Activated CD8-positive, alpha-beta memory T cell treated with anti-CD3 and anti-CD28 coated beads for 1 hour (primary cell): ENCODE measurements around the gene CUBN.
A peak's percentile ranks its signal among the peaks of the same experiment; 100 is the strongest.

Source experiments
- DNase-seq, 2 donors: peaks; one replicate each; pipeline ENCODE4 v3.0.0-alpha.2; 2020; ENCODE audit warnings: low read depth in 1 of 2; ENCODE audit errors: extremely low read depth in 1 of 2

Gene CUBN

DNA sequence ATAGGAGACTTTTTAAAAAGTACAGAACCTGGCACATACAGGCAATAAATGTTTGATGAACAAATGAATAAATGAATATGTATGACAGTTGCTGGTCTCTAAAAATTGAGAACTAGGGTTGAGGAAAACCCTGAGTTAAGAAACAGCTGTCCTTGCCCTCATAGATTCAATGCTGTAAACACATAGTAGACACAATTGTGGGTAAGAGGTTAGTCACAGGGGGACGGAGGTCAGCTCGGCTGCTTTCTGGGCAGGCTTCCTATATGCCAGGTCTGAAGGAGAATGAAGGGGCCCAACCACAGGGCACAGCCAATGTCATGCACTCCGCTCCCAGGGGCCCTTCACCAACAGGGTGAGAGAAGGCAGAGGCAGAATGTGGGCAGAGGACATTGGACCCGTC is 169.1 kb downstream of the CUBN start:
- DNase-seq = no peak

DNA sequence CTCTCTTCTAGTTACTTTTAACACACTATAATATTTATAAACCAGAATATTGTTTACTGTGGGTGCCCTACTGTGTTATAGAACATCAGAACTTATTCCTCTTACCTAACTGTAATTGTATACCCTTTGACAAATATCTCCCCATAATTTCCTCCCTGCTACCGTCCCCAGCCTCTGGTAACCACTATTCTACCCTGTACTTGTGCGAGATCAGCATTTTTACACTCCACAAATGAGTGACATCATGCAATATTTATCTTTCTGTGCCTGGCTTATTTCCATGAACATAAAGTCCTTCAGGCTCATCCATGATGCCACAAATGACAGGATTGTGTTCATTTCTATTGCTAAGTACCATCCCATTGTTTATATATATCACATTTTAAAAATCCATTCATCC is 172.6 kb downstream of the CUBN start:
- no peak for DNase-seq

DNA sequence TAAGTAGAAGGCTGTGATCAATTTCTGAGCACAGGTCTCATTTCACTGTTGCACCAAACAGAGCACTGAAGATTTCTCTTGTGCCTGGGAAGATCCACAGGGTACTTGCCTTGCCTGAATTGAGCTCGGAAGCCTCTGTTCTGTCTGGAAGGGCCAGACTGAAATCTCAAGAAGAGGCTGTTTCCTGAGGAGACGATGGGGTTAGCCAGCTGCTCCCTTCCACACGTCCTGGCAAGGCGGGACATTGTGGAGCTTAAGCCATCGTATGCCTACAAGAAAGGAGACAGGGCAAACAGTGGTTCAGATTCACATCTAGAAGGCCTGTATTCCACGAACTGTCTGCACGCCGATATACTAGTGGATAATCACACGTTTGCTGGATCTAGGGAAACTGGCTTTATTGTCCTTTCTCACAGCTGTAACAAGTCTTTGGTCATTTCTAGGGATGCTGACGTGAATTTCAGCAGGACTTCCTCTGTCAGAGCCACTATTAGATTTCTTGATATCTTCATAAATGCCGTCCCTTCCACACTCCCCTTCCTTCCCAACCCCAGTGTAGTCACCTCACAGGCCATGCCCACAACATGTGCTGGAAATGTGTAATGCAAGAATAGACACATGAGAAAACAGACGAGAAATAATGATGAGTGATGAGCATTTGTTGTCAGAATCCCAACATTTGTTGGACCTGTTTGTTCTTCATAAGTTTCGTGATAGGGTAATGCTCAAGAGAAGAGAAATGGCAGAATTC is 175.2 kb downstream of the CUBN start:
- DNase-seq = no peak

DNA sequence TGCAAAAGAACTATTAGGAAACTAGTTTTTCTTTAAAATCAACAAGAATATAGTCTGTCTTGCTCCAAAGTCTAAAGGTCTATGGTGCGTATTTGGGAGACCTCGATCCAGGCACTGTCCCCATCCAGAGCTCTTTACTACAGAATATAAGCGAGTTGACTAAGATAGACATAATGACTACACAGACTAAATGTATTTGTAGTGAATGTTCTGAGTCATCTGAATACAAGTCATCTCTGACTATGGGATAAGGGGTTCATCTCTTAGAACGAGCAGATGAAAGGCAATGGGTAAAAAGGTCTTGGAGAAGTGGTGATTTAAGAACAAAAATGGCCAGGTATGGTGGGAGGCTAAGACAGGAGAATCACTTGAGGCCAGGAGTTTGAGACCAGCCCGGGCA is 176.3 kb downstream of the CUBN start:
- DNase-seq = no peak

DNA sequence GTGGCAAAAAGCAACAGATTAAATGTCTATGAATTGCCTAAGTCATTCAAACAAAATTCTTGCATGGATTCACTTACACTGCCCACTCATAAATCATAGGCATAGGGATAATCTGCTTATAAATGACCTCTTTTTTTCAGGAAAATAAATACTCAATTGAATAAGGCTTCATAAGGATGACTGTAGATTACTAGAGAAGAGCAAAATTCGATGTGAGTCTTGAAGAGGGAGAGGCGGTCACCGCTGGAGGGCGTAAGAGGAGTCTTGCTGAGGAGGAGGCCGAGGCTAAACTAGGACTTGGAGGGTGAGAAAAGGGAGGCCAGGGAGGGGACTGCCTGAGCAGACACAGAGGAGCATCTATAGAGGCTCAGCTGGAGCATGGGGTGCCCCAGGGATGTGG is 177.0 kb downstream of the CUBN start:
- no peak for DNase-seq

DNA sequence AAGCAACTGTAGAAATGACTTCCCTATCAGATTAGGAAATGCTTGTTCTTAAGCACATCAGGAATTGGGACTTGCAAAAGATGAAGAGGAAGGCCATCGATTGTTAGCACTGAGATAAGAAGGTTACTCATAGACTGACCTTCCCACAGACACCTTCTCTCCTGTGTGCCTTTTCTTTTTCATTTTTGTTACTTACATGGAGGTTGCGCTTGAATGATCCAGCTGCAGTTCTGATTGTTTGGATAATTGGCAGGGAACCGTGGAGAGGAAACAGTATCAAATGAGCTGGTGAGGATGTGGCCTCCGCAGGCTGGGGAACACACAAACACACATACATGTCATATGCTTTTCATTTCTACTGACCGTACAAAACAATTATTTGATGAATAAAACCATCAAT is 177.5 kb downstream of the CUBN start:
- DNase-seq = no peak

DNA sequence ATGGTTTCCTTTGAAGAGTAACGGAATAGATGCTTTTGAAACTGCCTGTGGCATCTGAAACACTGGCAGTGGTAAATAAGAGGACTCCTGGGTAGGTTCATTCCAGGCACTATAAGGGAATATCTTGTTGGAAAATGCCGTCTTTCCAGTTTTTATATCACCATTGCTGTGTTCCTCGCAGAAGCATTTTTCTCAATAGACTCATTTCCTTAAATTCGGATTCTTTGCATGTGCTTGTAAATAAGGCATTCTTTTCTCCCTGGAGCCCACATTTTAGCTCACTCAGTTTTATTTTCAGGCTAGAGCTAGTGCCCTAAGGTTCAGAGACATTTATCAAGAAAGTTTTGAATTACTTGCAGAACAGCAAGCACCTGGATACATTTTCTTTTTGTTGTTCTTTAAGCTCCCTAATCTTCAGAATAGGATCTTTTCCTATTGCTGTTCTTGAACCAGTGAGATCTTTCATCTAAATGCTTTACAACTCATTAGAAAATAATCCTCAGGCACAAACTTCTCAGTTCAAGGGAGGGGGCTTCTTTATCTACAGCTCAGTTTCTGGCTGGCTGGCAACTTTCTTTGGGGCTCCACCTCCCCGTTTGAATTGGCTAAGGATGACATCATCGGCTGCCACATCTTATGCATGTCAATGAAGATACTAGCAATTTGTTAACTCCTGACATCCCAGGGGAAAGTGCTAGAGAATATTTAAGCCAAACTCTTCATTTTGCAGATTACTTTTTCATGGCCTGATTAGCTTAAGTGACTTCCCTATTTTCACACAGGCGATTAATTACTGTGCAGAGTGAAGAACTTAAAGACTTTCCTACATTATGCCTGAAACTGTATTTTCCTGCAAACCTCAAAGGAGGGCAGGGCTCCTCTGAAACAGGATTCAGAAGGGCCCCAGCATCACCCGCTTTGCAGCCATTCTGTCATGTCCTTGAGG is 178.7 kb downstream of the CUBN start:
- no peak for DNase-seq

DNA sequence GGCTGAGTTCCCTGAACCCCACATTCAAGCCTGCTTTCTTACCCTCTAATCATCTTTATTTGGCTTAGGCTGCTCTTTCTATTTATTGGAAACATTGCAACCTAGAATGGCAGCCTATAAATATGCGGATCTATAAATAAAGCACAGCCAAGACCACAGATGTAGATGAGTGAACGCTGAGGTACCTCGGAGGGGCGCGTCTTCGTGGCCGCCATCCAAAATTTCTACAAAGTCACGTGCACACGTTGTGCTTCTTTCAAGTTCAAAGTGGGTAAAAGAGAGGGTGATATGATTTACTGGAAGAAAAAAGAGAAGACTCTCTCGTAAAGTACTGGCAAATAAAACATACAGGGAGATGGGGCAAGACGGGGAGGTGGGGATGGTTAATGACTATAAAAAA is 179.8 kb downstream of the CUBN start:
- no peak for DNase-seq

DNA sequence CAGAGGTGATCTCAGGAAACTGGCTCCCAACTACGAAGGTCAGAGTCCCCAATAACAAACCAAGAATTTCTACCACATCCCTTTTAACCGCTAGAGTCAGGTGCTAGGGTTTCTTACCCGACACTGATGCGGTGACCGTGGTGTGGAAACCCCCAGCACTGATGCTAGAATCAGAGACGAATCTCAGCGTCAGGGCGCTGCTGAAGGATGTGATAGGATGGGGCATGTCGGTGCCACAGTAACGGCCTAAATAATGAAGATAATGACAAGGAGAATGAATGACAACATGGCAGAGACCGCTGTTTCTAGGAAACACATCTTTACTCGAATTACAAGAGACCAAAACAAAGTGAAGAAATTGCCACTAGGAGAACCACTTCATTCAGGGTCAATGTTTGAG is 181.2 kb downstream of the CUBN start:
- peak; percentile 20 to 30 for DNase-seq

DNA sequence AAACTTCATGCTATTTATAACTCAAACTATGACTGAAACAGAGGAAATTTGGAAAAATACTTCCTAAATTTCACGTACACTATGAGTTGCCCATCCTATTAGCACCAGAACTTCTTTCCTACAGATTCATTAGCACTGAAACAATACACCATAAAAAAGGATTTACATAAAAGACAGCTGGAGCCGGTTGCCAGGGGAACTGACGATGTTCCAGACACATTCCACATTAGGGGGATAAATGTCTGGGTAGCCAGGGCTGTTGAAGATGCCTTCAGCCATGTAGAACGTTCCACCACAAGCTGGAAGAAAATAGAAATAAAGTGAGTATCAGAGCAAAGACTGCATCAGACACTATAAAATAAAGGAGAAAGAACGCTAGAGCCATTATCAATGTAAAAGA is 182.5 kb downstream of the CUBN start:
- no peak for DNase-seq

DNA sequence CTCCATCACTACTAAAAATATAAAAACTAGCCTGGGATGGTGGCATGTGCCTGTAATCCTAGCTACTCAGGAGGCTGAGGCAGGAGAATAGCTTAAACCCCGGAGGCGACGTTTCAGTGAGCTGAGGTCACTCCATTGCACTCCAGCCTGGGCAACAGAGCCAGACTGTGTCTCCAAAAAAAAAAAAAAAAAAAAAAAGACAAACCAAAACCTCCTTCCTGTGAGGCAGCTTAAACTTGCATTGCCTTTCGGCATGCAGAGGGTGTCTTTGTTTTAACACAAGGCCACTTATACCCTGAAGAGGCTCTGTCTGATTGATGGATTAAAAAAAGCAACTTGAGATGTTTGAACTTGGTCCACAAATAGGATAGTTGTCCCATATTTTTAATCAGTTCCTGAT is 184.0 kb downstream of the CUBN start:
- DNase-seq = no peak

DNA sequence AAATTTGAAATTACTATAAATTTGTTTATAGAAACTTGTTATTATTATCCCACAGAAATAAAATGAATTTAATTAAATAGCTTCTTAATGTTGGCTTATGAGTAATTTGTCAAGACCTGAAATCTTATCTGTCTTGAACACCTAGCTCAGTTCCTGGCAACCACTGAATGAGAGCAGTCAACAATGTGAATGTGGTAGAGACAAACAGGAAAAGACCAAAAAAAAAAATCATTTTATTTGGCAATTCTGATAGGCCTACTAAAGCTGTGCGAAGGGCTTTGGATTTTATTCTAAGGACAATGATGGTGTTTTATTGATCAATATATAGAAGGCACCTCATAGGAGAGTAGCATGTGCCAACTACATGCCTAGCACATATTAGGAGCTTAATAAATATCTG is 184.6 kb downstream of the CUBN start:
- DNase-seq = no peak

DNA sequence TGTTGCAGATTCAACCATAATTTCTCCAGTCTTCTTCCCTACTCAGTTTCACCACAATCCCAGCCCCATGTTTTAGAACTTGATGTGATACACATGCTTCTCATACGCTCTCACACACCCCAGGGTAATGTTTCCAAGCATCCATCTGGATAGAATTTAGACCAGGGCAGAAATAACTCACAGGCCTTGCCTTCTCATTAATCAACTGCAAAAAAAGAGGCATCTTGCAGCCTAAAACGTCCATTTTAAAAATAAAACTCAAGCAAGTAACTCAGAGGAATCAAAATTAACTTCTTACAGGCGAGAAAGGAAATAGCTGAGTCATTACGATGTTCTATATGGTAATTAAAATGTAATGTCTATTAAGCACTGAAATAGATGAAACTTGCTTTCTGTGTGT is 185.2 kb downstream of the CUBN start:
- no peak for DNase-seq

DNA sequence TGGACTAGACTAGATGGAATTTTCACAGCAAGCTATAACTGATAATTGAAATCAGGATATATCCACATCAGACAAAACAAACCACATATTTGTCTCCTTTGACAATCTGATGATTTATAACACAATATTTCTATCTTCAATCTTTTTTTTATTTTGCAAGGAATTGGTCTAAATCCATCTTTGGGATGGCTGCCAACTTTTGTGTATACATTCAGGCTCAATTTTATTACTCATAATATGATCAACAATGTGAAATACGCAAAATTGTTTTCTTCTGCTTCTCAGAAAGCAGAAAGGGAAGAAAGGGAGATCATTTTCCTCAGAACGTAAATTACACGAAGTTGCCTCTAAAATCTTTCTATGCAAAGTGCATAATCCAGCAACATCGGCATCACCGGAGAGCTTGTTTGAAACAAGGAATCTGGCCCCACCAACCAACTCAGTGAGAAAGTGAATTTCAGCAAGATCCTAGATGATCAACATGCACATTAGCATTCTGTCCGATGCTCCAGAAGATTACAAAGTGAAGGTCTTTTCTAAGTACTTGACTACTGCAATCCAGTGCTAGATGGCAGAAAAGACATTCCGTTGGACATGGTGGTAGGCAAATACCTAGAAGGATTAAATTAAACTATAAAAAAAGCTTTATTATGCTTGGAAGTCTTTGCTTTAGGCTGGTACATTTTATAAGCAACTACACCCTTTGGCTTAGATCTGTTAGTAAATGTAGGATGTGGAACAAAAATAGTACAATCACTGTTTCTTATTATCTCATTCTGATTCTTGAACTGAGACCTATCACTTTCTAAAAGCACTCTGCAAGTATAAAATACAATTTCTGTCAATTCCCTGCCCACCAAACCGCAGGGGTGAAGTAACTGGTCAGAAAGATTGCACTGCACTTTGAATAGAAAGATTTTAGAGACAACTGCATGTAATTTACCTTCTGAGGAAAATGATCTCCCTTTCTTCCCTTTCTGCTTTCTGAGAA is 186.0 kb downstream of the CUBN start:
- DNase-seq = no peak

DNA sequence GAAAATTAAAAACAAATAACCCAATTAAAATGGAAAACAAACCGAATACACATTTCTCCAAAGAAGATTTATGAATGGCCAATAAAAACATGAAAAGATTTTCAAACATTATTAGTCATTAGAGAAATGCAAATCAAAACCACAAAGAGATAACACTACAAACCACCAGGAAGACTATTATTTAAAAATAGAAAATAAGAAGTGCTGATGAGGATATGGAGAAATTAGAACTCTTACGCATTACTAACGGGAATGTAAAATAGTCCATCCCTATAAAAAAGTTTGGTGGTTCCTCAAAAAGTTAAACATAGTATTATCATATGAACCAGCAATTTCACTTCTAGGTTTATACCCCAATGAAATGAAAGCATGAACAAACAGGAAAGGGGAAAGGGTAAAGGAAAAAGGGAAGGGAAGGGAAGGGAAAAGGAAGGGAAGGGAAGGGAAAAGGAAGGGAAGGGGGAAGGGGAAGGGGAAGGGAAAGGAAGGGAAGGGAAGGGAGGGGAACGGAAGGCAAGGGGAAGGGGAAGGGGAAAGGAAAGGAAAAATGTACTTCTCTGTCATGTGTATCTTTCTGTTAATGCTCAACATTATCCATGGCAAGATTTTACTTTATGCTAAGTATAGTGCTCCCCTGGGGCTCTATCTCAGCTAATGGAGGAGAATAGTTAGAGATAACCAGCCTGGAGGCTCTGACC is 187.1 kb downstream of the CUBN start:
- DNase-seq = no peak

DNA sequence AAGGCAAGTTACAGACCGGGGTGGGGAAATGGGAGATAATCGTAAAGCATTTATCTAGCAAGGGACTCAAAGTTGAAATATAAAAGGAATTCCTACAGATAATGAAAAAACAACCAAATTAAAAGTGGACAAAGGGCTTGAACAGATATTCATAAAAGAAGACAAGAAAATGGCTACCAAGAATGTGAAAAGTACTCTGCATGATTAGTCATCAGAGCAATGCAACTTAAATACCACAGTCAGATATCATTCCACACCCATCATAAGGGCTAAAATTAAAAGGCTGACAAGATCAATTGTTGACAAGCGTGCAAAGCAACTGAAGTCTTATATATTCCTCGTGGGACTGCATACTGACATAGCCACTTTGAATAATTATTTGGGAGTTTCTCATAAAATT is 187.7 kb downstream of the CUBN start:
- no peak for DNase-seq

DNA sequence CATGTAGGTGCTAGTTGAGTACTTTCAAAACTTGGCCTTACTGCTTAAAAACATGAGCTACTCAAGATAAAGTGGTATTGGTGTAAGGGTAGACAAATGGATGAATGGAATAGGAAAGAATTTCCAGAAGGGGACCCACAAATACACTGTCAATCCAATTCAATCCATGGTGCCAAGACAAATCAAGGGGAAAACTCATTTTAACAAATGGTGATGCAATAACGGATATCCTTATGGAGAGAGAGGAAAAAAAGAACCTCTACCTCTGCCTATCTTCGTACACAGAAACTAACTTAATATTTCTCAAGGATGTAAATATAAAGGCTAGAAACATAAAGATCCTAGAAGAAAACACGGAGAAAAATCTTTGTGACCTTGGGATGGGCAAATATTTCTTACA is 188.5 kb downstream of the CUBN start:
- DNase-seq = no peak

DNA sequence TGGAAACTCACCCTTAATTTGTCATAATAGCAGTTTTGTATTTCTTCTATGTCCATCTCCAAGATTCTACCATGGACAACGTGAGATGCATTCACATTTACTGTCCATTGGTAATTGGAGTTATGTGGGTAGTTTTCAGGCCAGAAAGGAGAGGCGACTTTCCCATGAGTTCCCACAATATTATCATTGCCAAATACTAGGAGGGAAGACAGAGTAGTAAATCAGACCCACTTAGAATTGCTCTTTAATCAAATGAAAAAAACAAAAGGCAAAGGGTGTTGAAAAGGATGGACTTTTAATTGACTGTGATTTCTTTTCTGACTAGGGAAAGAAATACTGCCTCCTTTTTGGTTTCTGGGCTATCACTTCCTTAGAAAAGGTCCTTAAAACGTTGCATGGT is 190.7 kb downstream of the CUBN start:
- no peak for DNase-seq

DNA sequence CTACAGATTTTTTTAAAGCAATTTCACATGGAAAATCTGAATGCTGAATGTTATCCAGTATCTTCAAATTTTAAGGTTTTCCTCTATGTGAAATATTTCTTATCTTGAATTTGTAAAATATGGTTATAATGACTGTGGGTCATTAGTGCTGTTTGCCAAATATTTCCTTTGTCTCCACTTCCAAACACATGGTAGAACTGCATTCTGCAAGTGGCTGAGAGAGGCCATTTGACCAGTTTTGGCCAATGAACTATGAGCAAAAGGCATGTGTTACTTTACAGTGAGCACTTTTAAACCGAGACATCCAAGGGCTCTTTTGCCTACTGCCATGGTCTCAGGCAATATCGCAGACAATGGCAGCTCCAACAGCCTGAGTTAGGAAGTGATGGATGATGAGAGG is 195.2 kb downstream of the CUBN start:
- no peak for DNase-seq

DNA sequence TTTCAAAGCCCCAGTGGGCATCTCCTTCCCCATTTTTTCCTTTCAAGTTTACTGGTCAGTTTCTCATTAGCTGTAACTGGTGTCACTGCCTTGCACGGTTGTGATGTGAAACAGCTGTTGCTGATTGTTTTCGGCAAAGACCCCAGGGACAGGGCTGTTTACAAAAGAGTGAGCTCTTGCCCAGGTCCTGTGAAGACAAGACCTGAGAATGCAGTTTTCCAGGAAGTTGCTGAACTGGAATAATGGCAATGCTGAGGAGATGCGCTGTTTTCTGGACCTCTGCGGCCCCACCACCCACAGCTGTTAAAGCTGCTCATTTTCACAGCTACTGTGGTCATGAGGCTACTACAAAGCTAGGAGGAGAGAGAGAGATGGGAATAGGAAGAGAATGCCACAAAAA is 195.8 kb downstream of the CUBN start:
- no peak for DNase-seq
